ENCODE data around the gene INHBC.

Gene INHBC

DNA sequence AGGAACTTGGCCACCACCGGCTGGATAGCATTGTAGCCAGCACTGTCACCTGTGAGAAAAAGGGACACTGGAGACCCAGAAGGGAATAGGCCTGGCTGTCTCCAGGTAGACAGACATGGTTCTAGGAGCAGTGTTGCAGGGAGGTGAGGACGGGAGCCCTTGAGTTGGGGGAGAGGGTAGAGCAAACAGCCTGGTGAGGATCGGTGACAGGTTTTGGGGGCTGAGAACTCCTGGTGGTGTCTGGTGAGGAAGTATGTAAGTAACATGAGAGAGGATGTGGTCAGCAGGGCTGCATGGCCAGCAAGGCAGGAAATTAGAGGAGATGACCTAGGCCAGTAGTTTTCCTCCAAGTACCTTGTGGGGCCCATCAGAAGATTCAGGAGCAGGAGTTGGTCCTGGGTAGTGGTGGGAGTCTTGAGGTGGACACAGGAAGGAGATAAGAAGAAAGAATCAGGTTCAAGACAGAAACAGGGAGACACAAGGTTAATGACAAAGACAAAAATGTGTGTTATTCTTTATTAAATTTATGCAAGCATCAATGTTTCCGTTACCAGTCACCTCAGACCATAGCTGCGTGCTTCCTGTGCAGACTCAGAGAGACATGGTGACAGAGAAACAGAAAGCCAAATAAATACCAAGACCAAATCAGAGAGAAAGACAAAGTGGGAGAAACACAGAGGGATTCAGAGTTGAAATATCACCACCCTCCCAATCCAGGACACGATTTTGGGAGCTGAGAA lies 45.0 kb downstream of the INHBC start, which contains the start of gene ARHGAP9:
Gene ARHGAP9 (minus strand): TSS at position 491 of the 740 bp plus-strand sequence. CDS start 460 bp downstream, at position 31.
- no peaks in the 10 kb centered on the region for H3K9me3 ChIP-seq (ENCODE audit: insufficient read depth, low read length)
- H3K4me3 ChIP-seq (ENCODE audit: insufficient read depth, low read length, poor library complexity, severe bottlenecking): no peak within 1 kb of the TSS
- H3F3A ChIP-seq (ENCODE audit: insufficient read depth): peaks cover 12% of the 10 kb centered on the region; the same call in 1 of the 2 replicates
- peak within 1 kb of the TSS; percentile 83 for H2AFZ ChIP-seq (ENCODE audit: low read depth, low read length, severe bottlenecking)
- H3K27ac ChIP-seq (ENCODE audit: low read depth, low read length): peak within 1 kb of the TSS; percentile 71
- H3K79me2 ChIP-seq (ENCODE audit: insufficient read depth, low read length): no peaks in the 10 kb centered on the region
- TF ChIP-seq, protein P1, sequence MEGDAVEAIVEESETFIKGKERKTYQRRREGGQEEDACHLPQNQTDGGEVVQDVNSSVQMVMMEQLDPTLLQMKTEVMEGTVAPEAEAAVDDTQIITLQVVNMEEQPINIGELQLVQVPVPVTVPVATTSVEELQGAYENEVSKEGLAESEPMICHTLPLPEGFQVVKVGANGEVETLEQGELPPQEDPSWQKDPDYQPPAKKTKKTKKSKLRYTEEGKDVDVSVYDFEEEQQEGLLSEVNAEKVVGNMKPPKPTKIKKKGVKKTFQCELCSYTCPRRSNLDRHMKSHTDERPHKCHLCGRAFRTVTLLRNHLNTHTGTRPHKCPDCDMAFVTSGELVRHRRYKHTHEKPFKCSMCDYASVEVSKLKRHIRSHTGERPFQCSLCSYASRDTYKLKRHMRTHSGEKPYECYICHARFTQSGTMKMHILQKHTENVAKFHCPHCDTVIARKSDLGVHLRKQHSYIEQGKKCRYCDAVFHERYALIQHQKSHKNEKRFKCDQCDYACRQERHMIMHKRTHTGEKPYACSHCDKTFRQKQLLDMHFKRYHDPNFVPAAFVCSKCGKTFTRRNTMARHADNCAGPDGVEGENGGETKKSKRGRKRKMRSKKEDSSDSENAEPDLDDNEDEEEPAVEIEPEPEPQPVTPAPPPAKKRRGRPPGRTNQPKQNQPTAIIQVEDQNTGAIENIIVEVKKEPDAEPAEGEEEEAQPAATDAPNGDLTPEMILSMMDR (IDR thresholded peaks at IDR 0.05; ENCODE audit: insufficient read depth, low read length, poor library complexity, severe bottlenecking): no peak
- no peak for TF ChIP-seq EZH2phosphoT487 (conservative IDR thresholded peaks at IDR 0.05; ENCODE audit: low read length)
- peak within 1 kb of the TSS; percentile 54 for H3K4me2 ChIP-seq (ENCODE audit: low read depth, low read length, poor library complexity, severe bottlenecking)
- H3K9me2 ChIP-seq (replicated peaks; ENCODE audit: insufficient read depth, low read length): no peaks in the 10 kb centered on the region
- H4K20me1 ChIP-seq (ENCODE audit: low read depth, low read length): no peaks in the 10 kb centered on the region
- H3K36me3 ChIP-seq (ENCODE audit: low read length): no peaks in the 10 kb centered on the region
- H3K27me3 ChIP-seq (ENCODE audit: low read length): no peaks in the 10 kb centered on the region
- H3K9ac ChIP-seq (ENCODE audit: low read length): peak within 1 kb of the TSS; percentile 43

DNA sequence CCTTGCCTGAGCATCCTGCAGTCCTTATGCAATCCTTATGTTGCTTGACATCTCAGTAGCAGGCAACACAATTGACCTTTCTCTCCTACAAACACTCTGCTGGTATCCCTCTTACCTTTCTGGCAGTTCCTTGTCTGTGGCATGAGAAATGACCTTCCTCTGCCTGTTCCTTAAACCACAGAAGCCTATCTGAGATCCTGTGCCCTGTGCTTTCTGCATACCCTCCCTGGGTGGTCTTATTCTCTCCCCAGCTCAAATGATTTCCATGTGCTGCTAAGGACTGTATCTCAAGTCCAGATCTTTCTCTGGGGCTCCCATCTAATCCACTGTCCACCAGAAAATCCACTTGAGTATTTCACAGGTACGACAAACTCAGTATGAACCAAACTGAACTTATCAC lies 47.1 kb downstream of the INHBC start:
- H3K4me3 ChIP-seq (ENCODE audit: insufficient read depth, low read length, poor library complexity, severe bottlenecking): no peak overlapping the region
- H3K36me3 ChIP-seq (ENCODE audit: low read length): no peaks in the 10 kb centered on the region
- H3K4me2 ChIP-seq (ENCODE audit: low read depth, low read length, poor library complexity, severe bottlenecking): no peak overlapping the region
- no peaks in the 10 kb centered on the region for H3K27me3 ChIP-seq (ENCODE audit: low read length)
- no peaks in the 10 kb centered on the region for H3K9me3 ChIP-seq (ENCODE audit: insufficient read depth, low read length)
- H3F3A ChIP-seq (ENCODE audit: insufficient read depth): peaks cover 12% of the 10 kb centered on the region; the same call in 1 of the 2 replicates
- no peak overlapping the region for H3K9ac ChIP-seq (ENCODE audit: low read length)
- no peaks in the 10 kb centered on the region for H3K9me2 ChIP-seq (replicated peaks; ENCODE audit: insufficient read depth, low read length)
- H2AFZ ChIP-seq (ENCODE audit: low read depth, low read length, severe bottlenecking): no peak overlapping the region
- no peaks in the 10 kb centered on the region for H3K79me2 ChIP-seq (ENCODE audit: insufficient read depth, low read length)
- H4K20me1 ChIP-seq (ENCODE audit: low read depth, low read length): no peaks in the 10 kb centered on the region
- TF ChIP-seq, protein P1 (IDR thresholded peaks at IDR 0.05; ENCODE audit: insufficient read depth, low read length, poor library complexity, severe bottlenecking): no peak
- TF ChIP-seq EZH2phosphoT487 (conservative IDR thresholded peaks at IDR 0.05; ENCODE audit: low read length): no peak
- no peak overlapping the region for H3K27ac ChIP-seq (ENCODE audit: low read depth, low read length)

DNA sequence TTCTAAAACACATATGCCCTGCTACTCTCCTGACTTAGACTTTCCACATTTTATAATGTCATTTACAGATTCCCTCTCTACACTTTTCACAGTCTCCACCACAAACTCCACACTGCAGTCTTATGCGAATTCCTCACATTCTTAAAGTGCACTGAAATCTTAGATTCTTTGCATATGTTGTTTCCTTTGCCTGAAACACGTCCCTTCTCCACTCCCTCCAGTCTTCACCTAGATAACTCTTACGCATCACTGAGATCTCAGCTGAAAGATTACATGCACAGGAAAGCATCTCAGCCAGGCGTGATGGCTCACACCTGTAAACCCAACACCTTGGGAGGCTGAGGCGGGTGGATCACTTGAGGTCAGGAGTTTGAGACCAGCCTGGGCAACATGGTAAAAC lies 48.9 kb downstream of the INHBC start:
- Histone ChIP-seq H3K27ac (ENCODE audit: low read depth, low read length) (no peak overlapping the region), H3K27me3 (ENCODE audit: low read length) (no peaks in the 10 kb centered on the region), H3K4me2 (ENCODE audit: low read depth, low read length, poor library complexity, severe bottlenecking) (no peak overlapping the region), H2AFZ (ENCODE audit: low read depth, low read length, severe bottlenecking) (no peak overlapping the region), H4K20me1 (ENCODE audit: low read depth, low read length) (no peaks in the 10 kb centered on the region), H3K9me2 (replicated peaks; ENCODE audit: insufficient read depth, low read length) (no peaks in the 10 kb centered on the region), H3K4me3 (ENCODE audit: insufficient read depth, low read length, poor library complexity, severe bottlenecking) (no peak overlapping the region), H3K36me3 (ENCODE audit: low read length) (no peaks in the 10 kb centered on the region), H3K9me3 (ENCODE audit: insufficient read depth, low read length) (no peaks in the 10 kb centered on the region), H3F3A (ENCODE audit: insufficient read depth) (peaks cover 5% of the 10 kb centered on the region; the same call in 1 of the 2 replicates), H3K79me2 (ENCODE audit: insufficient read depth, low read length) (peaks cover 6% of the 10 kb centered on the region), H3K9ac (ENCODE audit: low read length) (no peak overlapping the region)
- TF ChIP-seq, protein P1 (IDR thresholded peaks at IDR 0.05; ENCODE audit: insufficient read depth, low read length, poor library complexity, severe bottlenecking): no peak
- TF ChIP-seq EZH2phosphoT487 (conservative IDR thresholded peaks at IDR 0.05; ENCODE audit: low read length): no peak

Measured in SU-DHL-6 (cell line).